Astrocyte (in vitro differentiated cells and primary cell): ENCODE results near the gene CCDC51. TPM values are rescaled to one million over a fixed set of nuclear protein-coding genes. Genes with fewer than 3 reads are reported as not detected.

Source experiments
- DNase-seq: peaks from one replicate; pipeline ENCODE4 v3.0.0-alpha.2; 2010; ENCODE audit warnings: low read depth
- FAIRE-seq: peaks from 2 replicates; lab custom pipeline; 2011; peaks lifted over from hg19 to GRCh38; lab: Jason Lieb, UNC
- H2AFZ ChIP-seq: 2 replicates; pipeline ENCODE4 v1.6.0; 2012; ENCODE audit warnings: low read depth, low read length, inconsistent platforms
- H3K27ac ChIP-seq: 2 replicates; pipeline ENCODE4 v1.5.1; 2011; ENCODE audit warnings: low read depth, low read length, inconsistent platforms
- H3K27me3 ChIP-seq: 2 replicates; pipeline ENCODE4 v1.6.0; 2011; ENCODE audit warnings: low read length, inconsistent platforms; ENCODE audit not compliant: insufficient read depth
- H3K36me3 ChIP-seq: 2 replicates; pipeline ENCODE4 v1.5.1; 2011; ENCODE audit warnings: low read length, inconsistent platforms; ENCODE audit not compliant: insufficient read depth
- H3K4me1 ChIP-seq: 2 replicates; pipeline ENCODE4 v1.5.1; 2011; ENCODE audit warnings: low read length, inconsistent platforms; ENCODE audit not compliant: insufficient read depth
- H3K4me2 ChIP-seq: 2 replicates; pipeline ENCODE4 v1.6.0; 2012; ENCODE audit warnings: low read length, inconsistent platforms
- H3K4me3 ChIP-seq: 2 replicates; pipeline ENCODE4 v1.5.1; 2011; ENCODE audit warnings: low read depth, mild to moderate bottlenecking, low read length, inconsistent platforms; ENCODE audit not compliant: insufficient read depth
- H3K79me2 ChIP-seq: 2 replicates; pipeline ENCODE4 v1.6.0; 2012; ENCODE audit warnings: mild to moderate bottlenecking, low read length, inconsistent platforms; ENCODE audit not compliant: insufficient read depth
- H3K9ac ChIP-seq: 2 replicates; pipeline ENCODE4 v1.6.0; 2012; ENCODE audit warnings: mild to moderate bottlenecking, low read length, inconsistent platforms
- H3K9me3 ChIP-seq: 2 replicates; pipeline ENCODE4 v1.5.1; 2012; ENCODE audit warnings: low read depth, mild to moderate bottlenecking, low read length, inconsistent platforms; ENCODE audit not compliant: insufficient read depth
- H4K20me1 ChIP-seq: 2 replicates; pipeline ENCODE4 v1.6.0; 2012; ENCODE audit warnings: low read length, inconsistent platforms; ENCODE audit not compliant: insufficient read depth
- H3K27ac Mint-ChIP-seq: one replicate; pipeline ENCODE4 v1.8.0; 2021; ENCODE audit warnings: mild to moderate bottlenecking, mixed read lengths; ENCODE audit not compliant: unreplicated experiment
- H3K27me3 Mint-ChIP-seq: one replicate; pipeline ENCODE4 v1.8.0; 2021; ENCODE audit warnings: low read depth, mixed read lengths; ENCODE audit not compliant: unreplicated experiment
- H3K36me3 Mint-ChIP-seq: one replicate; pipeline ENCODE4 v1.8.0; 2021; ENCODE audit warnings: low read depth, mixed read lengths; ENCODE audit not compliant: unreplicated experiment
- H3K4me1 Mint-ChIP-seq: one replicate; pipeline ENCODE4 v1.8.0; 2021; ENCODE audit warnings: low read depth, mixed read lengths; ENCODE audit not compliant: unreplicated experiment
- H3K4me3 Mint-ChIP-seq: one replicate; pipeline ENCODE4 v1.8.0; 2021; ENCODE audit warnings: mild to moderate bottlenecking, moderate library complexity, mixed read lengths; ENCODE audit not compliant: unreplicated experiment
- H3K9me3 Mint-ChIP-seq: one replicate; pipeline ENCODE4 v1.8.0; 2021; ENCODE audit warnings: mild to moderate bottlenecking, mixed read lengths; ENCODE audit not compliant: unreplicated experiment
- EZH2 ChIP-seq: IDR thresholded peaks from 2 replicates; pipeline ENCODE4 v1.6.1; 2012; ENCODE audit warnings: mild to moderate bottlenecking, low read length, inconsistent platforms; ENCODE audit not compliant: insufficient read depth
- total RNA-seq: library from RNA; stranded (reverse); gene quantifications from 2 replicates; pipeline ENCODE4 v1.2.1, GENCODE V29; 2021
- TF ChIP-seq, protein P1 (sequence below): IDR thresholded peaks from 2 replicates; pipeline ENCODE4 v1.5.1; 2011; ENCODE audit warnings: low read depth, mild to moderate bottlenecking, inconsistent platforms, low read length, moderate library complexity; ENCODE audit not compliant: insufficient read depth

CCDC51 gene
- total RNA-seq, 1 donor from 2014 or later: 16.5 TPM

GRCh38 chr3:48446043-48446424, 6.1 kb upstream of the CCDC51 start:
- H2AFZ ChIP-seq: peak overlapping the region; percentile 100
- peaks cover 26% of the 10 kb centered on the region for H3K4me1 ChIP-seq
- peaks cover 8% of the 10 kb centered on the region for H3K36me3 Mint-ChIP-seq
- peak overlapping the region; percentile 97 for H3K4me2 ChIP-seq
- no peaks in the 10 kb centered on the region for H3K27me3 Mint-ChIP-seq
- peak overlapping the region; percentile 84 for H3K4me3 ChIP-seq
- TF ChIP-seq, protein P1, sequence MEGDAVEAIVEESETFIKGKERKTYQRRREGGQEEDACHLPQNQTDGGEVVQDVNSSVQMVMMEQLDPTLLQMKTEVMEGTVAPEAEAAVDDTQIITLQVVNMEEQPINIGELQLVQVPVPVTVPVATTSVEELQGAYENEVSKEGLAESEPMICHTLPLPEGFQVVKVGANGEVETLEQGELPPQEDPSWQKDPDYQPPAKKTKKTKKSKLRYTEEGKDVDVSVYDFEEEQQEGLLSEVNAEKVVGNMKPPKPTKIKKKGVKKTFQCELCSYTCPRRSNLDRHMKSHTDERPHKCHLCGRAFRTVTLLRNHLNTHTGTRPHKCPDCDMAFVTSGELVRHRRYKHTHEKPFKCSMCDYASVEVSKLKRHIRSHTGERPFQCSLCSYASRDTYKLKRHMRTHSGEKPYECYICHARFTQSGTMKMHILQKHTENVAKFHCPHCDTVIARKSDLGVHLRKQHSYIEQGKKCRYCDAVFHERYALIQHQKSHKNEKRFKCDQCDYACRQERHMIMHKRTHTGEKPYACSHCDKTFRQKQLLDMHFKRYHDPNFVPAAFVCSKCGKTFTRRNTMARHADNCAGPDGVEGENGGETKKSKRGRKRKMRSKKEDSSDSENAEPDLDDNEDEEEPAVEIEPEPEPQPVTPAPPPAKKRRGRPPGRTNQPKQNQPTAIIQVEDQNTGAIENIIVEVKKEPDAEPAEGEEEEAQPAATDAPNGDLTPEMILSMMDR: no peak
- no peak for TF ChIP-seq EZH2
- H4K20me1 ChIP-seq: peaks cover 22% of the 10 kb centered on the region
- DNase-seq: no peak
- H3K36me3 ChIP-seq: peaks cover 22% of the 10 kb centered on the region
- FAIRE-seq: no peak
- no peaks in the 10 kb centered on the region for H3K27me3 ChIP-seq
- H3K79me2 ChIP-seq: peaks cover 47% of the 10 kb centered on the region
- no peaks in the 10 kb centered on the region for H3K9me3 Mint-ChIP-seq
- H3K27ac Mint-ChIP-seq: peak overlapping the region; percentile 5
- H3K27ac ChIP-seq: peak overlapping the region; percentile 80
- H3K9ac ChIP-seq: peak overlapping the region; percentile 90
- H3K4me3 Mint-ChIP-seq: peak overlapping the region; percentile 89
- no peaks in the 10 kb centered on the region for H3K9me3 ChIP-seq
- peaks cover 26% of the 10 kb centered on the region for H3K4me1 Mint-ChIP-seq

GRCh38 chr3:48445277-48445882, 5.5 kb upstream of the CCDC51 start:
- Histone ChIP-seq H3K36me3 (peaks cover 22% of the 10 kb centered on the region), H3K79me2 (peaks cover 52% of the 10 kb centered on the region), H3K4me2 (peak overlapping the region; percentile 97), H3K27ac (no peak overlapping the region), H4K20me1 (peaks cover 22% of the 10 kb centered on the region), H3K9me3 (no peaks in the 10 kb centered on the region), H3K27me3 (no peaks in the 10 kb centered on the region), H2AFZ (no peak overlapping the region), H3K4me3 (peak overlapping the region; percentile 84), H3K4me1 (peaks cover 26% of the 10 kb centered on the region), H3K9ac (peak overlapping the region; percentile 90)
- H3K36me3 Mint-ChIP-seq: peaks cover 8% of the 10 kb centered on the region
- H3K27ac Mint-ChIP-seq: peak overlapping the region; percentile 5
- no peaks in the 10 kb centered on the region for H3K27me3 Mint-ChIP-seq
- FAIRE-seq (no peak), DNase-seq (no peak)
- peaks cover 26% of the 10 kb centered on the region for H3K4me1 Mint-ChIP-seq
- no peaks in the 10 kb centered on the region for H3K9me3 Mint-ChIP-seq
- peak overlapping the region; percentile 89 for H3K4me3 Mint-ChIP-seq
- TF ChIP-seq, protein P1: no peak
- no peak for TF ChIP-seq EZH2

DNA sequence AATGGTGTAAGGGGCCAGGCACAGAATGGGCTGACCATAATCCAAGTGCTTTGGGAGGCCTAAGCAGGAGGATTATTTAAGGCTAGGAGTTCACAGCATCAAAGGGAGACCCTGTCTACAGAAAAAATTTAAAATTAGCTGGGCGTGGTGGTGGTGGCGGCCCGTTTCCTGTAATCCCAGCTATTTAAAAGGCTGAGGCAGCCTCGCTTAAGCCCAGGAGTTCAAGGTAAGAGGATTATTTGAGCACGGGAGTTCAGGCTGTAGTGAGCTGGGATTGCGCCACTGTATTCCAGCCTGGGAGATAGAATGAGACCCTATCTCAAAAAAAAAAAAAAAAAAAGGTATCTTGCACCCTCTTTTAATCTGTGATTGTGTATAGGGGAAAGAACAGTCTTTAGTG, 2.0 kb upstream of the CCDC51 start:
- no peaks in the 10 kb centered on the region for H3K9me3 ChIP-seq
- FAIRE-seq (no peak), DNase-seq (no peak)
- peaks cover 22% of the 10 kb centered on the region for H4K20me1 ChIP-seq
- Mint-ChIP-seq H3K27me3 (no peaks in the 10 kb centered on the region), H3K4me1 (peaks cover 25% of the 10 kb centered on the region), H3K36me3 (peaks cover 9% of the 10 kb centered on the region), H3K4me3 (peak overlapping the region; percentile 100), H3K9me3 (no peaks in the 10 kb centered on the region), H3K27ac (peak overlapping the region; percentile 98)
- H3K9ac ChIP-seq: peak overlapping the region; percentile 86
- no peak overlapping the region for H3K27ac ChIP-seq
- H3K4me3 ChIP-seq: peak overlapping the region; percentile 97
- H3K79me2 ChIP-seq: peaks cover 43% of the 10 kb centered on the region
- peak overlapping the region; percentile 98 for H3K4me2 ChIP-seq
- peaks cover 16% of the 10 kb centered on the region for H3K4me1 ChIP-seq
- no peak overlapping the region for H2AFZ ChIP-seq
- H3K27me3 ChIP-seq: no peaks in the 10 kb centered on the region
- TF ChIP-seq, protein P1: no peak
- no peak for TF ChIP-seq EZH2
- H3K36me3 ChIP-seq: peaks cover 22% of the 10 kb centered on the region
